ENCODE results near the gene ASTN2. TPM values are rescaled to one million over a fixed set of nuclear protein-coding genes. Genes with fewer than 3 reads are reported as not detected.

The ASTN2 gene
- polyA plus RNA-seq, 3 donors, result 17.2 to 17.5 (median 17.5) TPM

- no peak for DNase-seq (ENCODE audit: extremely low read depth in 1 of 11, low read depth in 9 of 11, low spot score in 4 of 11)
Measured at GRCh38 chr9:117018966-117019617, 395.8 kb downstream of the ASTN2 start.

GRCh38 chr9:117017414-117017985, 397.4 kb downstream of the ASTN2 start:
- no peak for DNase-seq (ENCODE audit: extremely low read depth in 1 of 11, low read depth in 9 of 11, low spot score in 4 of 11)

GRCh38 chr9:117014061-117014460, 400.8 kb downstream of the ASTN2 start:
- DNase-seq (ENCODE audit: extremely low read depth in 1 of 11, low read depth in 9 of 11, low spot score in 4 of 11), result no peak

- no peak for DNase-seq (ENCODE audit: extremely low read depth in 1 of 11, low read depth in 9 of 11, low spot score in 4 of 11)
Measured at GRCh38 chr9:117013440-117013995, 401.3 kb downstream of the ASTN2 start.

- no peak for DNase-seq (ENCODE audit: extremely low read depth in 1 of 11, low read depth in 9 of 11, low spot score in 4 of 11)
Measured at GRCh38 chr9:117010061-117010460, 404.8 kb downstream of the ASTN2 start.

GRCh38 chr9:117008876-117009275, 406.0 kb downstream of the ASTN2 start:
- no peak for DNase-seq (ENCODE audit: extremely low read depth in 1 of 11, low read depth in 9 of 11, low spot score in 4 of 11)

GRCh38 chr9:117008461-117008860, 406.4 kb downstream of the ASTN2 start:
- DNase-seq (ENCODE audit: extremely low read depth in 1 of 11, low read depth in 9 of 11, low spot score in 4 of 11), result no peak

GRCh38 chr9:117002686-117003085, 412.2 kb downstream of the ASTN2 start:
- DNase-seq (ENCODE audit: extremely low read depth in 1 of 11, low read depth in 9 of 11, low spot score in 4 of 11), result no peak

- no peak for DNase-seq (ENCODE audit: extremely low read depth in 1 of 11, low read depth in 9 of 11, low spot score in 4 of 11)
Measured at GRCh38 chr9:117000834-117001233, 414.0 kb downstream of the ASTN2 start.

GRCh38 chr9:117000196-117000723, 414.6 kb downstream of the ASTN2 start:
- no peak for DNase-seq (ENCODE audit: extremely low read depth in 1 of 11, low read depth in 9 of 11, low spot score in 4 of 11)

GRCh38 chr9:116998305-116998704, 416.6 kb downstream of the ASTN2 start:
- DNase-seq (ENCODE audit: extremely low read depth in 1 of 11, low read depth in 9 of 11, low spot score in 4 of 11), result peak in 10 of 11 donors; percentile 15 to 51 (median 42)

- no peak for DNase-seq (ENCODE audit: extremely low read depth in 1 of 11, low read depth in 9 of 11, low spot score in 4 of 11)
Measured at GRCh38 chr9:116992865-116993264, 422.0 kb downstream of the ASTN2 start.

GRCh38 chr9:116991051-116991450, 423.8 kb downstream of the ASTN2 start:
- DNase-seq (ENCODE audit: extremely low read depth in 1 of 11, low read depth in 9 of 11, low spot score in 4 of 11), result no peak

- no peak for DNase-seq (ENCODE audit: extremely low read depth in 1 of 11, low read depth in 9 of 11, low spot score in 4 of 11)
Measured at GRCh38 chr9:116990592-116990991, 424.3 kb downstream of the ASTN2 start.

- DNase-seq (ENCODE audit: extremely low read depth in 1 of 11, low read depth in 9 of 11, low spot score in 4 of 11), result no peak
Measured at GRCh38 chr9:116987721-116988485, 427.0 kb downstream of the ASTN2 start.

- no peak for DNase-seq (ENCODE audit: extremely low read depth in 1 of 11, low read depth in 9 of 11, low spot score in 4 of 11)
Measured at GRCh38 chr9:116986015-116986414, 428.8 kb downstream of the ASTN2 start.

- DNase-seq (ENCODE audit: extremely low read depth in 1 of 11, low read depth in 9 of 11, low spot score in 4 of 11), result no peak
Measured at GRCh38 chr9:116985596-116985995, 429.3 kb downstream of the ASTN2 start.

GRCh38 chr9:116984111-116984510, 430.7 kb downstream of the ASTN2 start:
- no peak for DNase-seq (ENCODE audit: extremely low read depth in 1 of 11, low read depth in 9 of 11, low spot score in 4 of 11)

GRCh38 chr9:116980582-116981120, 434.2 kb downstream of the ASTN2 start:
- DNase-seq (ENCODE audit: extremely low read depth in 1 of 11, low read depth in 9 of 11, low spot score in 4 of 11), result no peak
